C4-2B (cell line): ENCODE results near the gene AGR2.
A peak's percentile ranks its signal among the peaks of the same experiment; 100 is the strongest.

Experiments
- H3K27ac ChIP-seq: fragments of 450-650 bp; 2 replicates; pipeline ENCODE4 v1.5.1; 2017
- ZFX ChIP-seq: fragments of 450-650 bp; IDR thresholded peaks from 2 replicates; pipeline ENCODE4 v1.6.1; 2017
- TF ChIP-seq, protein P1 (sequence below): fragments of 450-650 bp; conservative IDR thresholded peaks from 2 replicates; pipeline ENCODE4 v1.5.1; 2017; ENCODE audit warnings: mild to moderate bottlenecking

AGR2 gene

DNA sequence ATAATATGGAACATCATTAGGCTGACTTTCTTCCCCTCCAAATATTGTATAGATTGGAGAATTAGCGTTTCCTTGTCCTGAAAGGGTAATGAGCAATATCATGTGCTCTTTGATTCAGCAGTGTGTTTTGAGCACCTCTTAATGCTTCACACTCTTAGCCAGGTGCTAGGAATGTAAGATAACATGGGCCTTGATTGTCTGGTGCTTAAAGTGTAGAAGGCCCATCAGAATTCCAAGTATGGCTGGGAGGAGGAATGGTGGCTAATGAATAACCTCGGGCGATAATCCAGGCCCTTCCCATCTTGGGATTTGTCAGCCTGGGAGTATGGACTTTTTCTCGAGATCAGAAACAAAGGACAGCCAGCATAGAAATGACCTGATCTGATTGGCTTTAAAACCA, 42.6 kb downstream of the AGR2 start:
- TF ChIP-seq, protein P1, sequence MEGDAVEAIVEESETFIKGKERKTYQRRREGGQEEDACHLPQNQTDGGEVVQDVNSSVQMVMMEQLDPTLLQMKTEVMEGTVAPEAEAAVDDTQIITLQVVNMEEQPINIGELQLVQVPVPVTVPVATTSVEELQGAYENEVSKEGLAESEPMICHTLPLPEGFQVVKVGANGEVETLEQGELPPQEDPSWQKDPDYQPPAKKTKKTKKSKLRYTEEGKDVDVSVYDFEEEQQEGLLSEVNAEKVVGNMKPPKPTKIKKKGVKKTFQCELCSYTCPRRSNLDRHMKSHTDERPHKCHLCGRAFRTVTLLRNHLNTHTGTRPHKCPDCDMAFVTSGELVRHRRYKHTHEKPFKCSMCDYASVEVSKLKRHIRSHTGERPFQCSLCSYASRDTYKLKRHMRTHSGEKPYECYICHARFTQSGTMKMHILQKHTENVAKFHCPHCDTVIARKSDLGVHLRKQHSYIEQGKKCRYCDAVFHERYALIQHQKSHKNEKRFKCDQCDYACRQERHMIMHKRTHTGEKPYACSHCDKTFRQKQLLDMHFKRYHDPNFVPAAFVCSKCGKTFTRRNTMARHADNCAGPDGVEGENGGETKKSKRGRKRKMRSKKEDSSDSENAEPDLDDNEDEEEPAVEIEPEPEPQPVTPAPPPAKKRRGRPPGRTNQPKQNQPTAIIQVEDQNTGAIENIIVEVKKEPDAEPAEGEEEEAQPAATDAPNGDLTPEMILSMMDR: no peak
- no peak for TF ChIP-seq ZFX
- no peak overlapping the region for H3K27ac ChIP-seq

DNA sequence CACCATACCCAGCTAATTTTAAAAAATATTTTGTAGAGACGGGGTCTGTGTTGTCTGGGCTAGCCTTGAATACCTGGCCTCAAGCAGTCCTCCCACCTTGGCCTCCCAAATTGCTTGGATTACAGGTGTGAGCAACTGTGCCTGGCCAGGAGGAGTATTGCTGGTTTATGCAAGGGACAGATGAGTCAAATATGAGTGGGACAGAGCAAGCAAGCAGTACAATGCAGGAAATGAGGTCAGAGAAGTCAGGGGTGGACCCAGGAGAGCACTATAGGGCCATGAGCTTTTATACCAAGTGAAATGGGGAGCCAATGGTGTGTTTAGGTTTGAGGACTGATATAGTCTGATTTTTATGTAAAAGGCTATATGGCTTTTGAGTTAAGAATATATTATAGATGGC, 45.0 kb downstream of the AGR2 start:
- no peak for TF ChIP-seq ZFX
- TF ChIP-seq, protein P1: no peak
- no peak overlapping the region for H3K27ac ChIP-seq

DNA sequence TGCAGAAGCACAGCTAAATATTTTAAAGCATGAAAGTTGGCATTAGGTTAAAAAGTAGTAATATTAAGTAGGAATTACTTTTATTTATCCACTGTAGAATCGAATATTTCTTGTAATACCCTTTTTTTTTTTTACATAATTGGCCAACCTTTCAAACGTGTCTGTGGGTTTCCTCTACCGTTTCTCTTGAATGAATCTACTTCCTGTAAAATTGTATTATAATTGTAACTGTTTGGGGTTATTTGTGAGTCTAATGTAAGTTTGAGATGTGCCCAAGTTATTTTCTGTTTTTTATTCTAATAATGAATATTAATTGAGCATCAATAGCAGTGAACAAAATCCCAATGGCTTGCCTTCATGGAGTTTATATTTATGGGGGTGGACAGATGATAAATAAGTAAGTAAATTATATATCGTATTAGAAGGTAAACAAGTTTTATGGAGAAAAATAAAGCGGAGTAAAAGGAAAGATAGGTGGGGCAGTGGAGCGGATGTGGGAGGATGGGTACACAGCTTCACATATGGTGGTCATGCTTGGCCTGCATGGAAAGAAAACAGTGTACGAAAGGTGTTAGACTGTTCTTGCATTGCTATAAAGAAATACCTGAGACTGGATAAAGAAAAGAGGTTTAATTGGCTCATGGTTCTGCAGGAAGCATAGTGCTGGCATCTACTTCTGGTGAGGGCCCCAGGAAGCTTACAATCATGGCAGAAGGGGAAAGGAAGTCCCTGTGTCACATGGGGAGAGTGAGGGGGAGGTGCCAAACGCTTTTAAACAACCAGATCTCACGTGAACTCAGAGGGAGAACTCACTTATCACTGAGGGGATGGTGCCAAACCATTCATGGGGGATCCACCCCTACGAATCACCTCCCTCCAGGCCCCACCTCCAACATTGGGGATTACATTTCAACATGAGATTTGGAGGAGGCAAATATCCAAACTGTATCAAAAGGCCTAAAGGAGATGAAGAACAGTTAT, 45.9 kb downstream of the AGR2 start:
- no peak overlapping the region for H3K27ac ChIP-seq
- no peak for TF ChIP-seq ZFX
- TF ChIP-seq, protein P1: no peak

DNA sequence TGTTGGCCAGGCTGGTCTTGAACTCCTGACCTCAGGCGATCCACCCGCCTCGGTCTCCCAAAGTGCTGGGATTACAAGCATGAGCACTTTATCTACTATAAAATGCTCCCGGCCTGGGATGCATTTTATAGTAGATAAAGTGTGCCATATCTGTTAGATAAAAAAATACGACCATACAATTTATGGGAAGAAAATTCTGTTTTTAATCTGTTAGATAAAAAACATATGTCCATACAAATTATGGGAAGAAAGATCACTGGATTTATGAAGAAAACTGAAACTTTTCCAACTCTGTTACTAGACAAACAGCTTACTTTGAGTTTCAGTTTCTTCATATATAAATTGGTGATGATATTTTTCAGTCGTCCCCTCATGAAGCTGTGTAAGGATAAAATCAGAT, 46.8 kb downstream of the AGR2 start:
- H3K27ac ChIP-seq: no peak overlapping the region
- no peak for TF ChIP-seq ZFX
- TF ChIP-seq, protein P1: no peak

DNA sequence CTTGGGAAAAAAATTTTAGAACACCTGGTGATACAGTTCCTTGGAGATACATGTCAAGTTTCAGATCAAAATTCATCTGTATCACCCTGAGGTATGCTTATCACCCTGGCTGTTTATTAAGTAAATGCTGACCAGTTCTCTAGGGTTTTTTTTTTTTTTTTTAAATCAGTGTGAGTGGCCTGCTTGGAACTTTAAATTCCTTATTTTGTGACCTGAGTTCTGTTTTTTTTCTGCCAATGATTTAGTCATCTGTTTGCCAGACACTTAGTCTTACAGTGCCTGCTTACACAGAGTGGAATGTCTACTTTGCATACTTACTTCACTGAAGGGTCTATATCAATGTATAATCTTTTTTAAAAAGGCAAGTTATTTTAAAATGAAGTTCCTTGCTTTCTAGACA, 49.4 kb downstream of the AGR2 start:
- TF ChIP-seq, protein P1: no peak
- TF ChIP-seq ZFX: no peak
- H3K27ac ChIP-seq: peak overlapping the region; percentile 87; the same call in 1 of the 2 replicates

DNA sequence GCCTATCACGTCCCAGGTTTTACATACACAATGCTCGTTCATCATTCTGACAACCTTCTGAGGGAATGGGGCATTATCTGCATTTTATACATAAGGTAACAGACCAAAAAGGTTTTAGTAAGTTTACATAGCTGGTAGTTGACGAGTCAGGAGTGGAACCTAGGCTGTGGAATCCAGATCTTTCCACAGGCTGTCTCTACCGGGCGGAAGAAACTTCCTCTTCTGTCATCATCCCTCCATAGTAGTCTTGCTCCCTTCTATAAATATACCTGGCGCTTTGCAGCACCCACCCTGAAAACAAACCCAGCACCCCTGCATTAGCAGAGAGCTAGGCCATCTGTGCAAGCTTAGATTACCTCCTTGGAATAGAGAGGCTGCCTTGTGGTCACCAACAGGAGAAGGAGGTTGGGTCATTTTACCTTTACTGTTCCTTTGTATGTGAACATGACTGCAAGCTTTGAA, 49.9 kb downstream of the AGR2 start:
- TF ChIP-seq, protein P1: no peak
- TF ChIP-seq ZFX: no peak
- peak overlapping the region; percentile 87 for H3K27ac ChIP-seq
